B cell (primary cell): ENCODE measurements around the gene SLC35F5. TPM values are rescaled to one million over a fixed set of nuclear protein-coding genes. Genes with fewer than 3 reads are reported as not detected.
"Not testable (repeated sequence)": the region's sequence is repeated elsewhere in the genome, so short reads cannot be mapped to it uniquely, and the experiment has no call there.

Experiments used
- ATAC-seq: fragments of 200-7000 bp; cut with Tn5 transposase; one replicate; pipeline ENCODE4 v1.10.0; 2021; ENCODE audit warnings: low read depth, mild to moderate bottlenecking, moderate number of reproducible peaks, moderate library complexity
- CTCF ChIA-PET: fragments of 350-600 bp; sonication (Branson Sonifier 250); formaldehyde crosslinking; loops from one replicate; lab custom pipeline; 2021; ENCODE audit warnings: antibody characterized with exemption, inconsistent platforms; lab: Charles Lee
- POLR2A ChIA-PET: fragments of 350-600 bp; sonication (Branson Sonifier 250); formaldehyde crosslinking; loops from one replicate; lab custom pipeline; 2021; ENCODE audit warnings: antibody characterized with exemption; lab: Charles Lee
- DNase-seq: peaks from one replicate; pipeline ENCODE4 v3.0.0; 2013
- H2AFZ ChIP-seq: 2 replicates; pipeline ENCODE4 v1.6.1; 2012; ENCODE audit warnings: mild to moderate bottlenecking, low read depth, low read length; ENCODE audit not compliant: insufficient read depth, poor library complexity, severe bottlenecking
- H3K27ac ChIP-seq, 2 donors: 1 replicate in 1 of 2; 2 replicates in 1 of 2; pipeline ENCODE4 v1.5.1; 2012 to 2013; ENCODE audit warnings: low read length in 2 of 2, mild to moderate bottlenecking in 2 of 2, moderate library complexity in 1 of 2
- H3K27me3 ChIP-seq, 4 experiments: fragments of 200-600 bp in 1 of 4; sonication (generic) in 1 of 4; replicated peaks in 1 of 4; 1 replicate in 2 of 4; 2 replicates in 2 of 4; pipeline versions ENCODE4 v1.6.1 to v1.7.0; 2013 to 2016; ENCODE audit warnings: low read length in 3 of 4, mild to moderate bottlenecking in 2 of 4, mixed read lengths in 1 of 4, moderate library complexity in 1 of 4; ENCODE audit not compliant: insufficient read depth in 4 of 4, control insufficient read depth in 3 of 4; ENCODE audit errors: control extremely low read depth in 1 of 4
- H3K36me3 ChIP-seq, 2 experiments: replicated peaks in 1 of 2; 1 replicate in 1 of 2; 2 replicates in 1 of 2; pipeline versions ENCODE4 v1.6.1 to v1.7.1; 2013; ENCODE audit warnings: low read length in 1 of 2; ENCODE audit not compliant: insufficient read depth in 2 of 2, control insufficient read depth in 1 of 2; ENCODE audit errors: control extremely low read depth in 1 of 2, extremely low read depth in 1 of 2
- H3K4me1 ChIP-seq, 2 donors: fragments of 200-600 bp in 1 of 2; sonication (generic) in 1 of 2; 1 replicate in 1 of 2; 2 replicates in 1 of 2; pipeline versions ENCODE4 v1.5.1 to v1.6.1; 2013 to 2017; ENCODE audit warnings: low read length in 2 of 2; ENCODE audit not compliant: control insufficient read depth in 2 of 2, insufficient read depth in 2 of 2
- H3K4me2 ChIP-seq: replicated peaks from 2 replicates; pipeline ENCODE3; 2012; ENCODE audit warnings: mild to moderate bottlenecking, low read depth, low read length; ENCODE audit not compliant: poor library complexity, severe bottlenecking
- H3K4me3 ChIP-seq, 5 experiments: fragments of 200-600 bp in 1 of 5; sonication (generic) in 1 of 5; 1 replicate in 3 of 5; 2 replicates in 2 of 5; pipeline versions ENCODE4 v1.5.1 to v1.7.0; 2011 to 2016; ENCODE audit warnings: low read length in 4 of 5, mild to moderate bottlenecking in 4 of 5, low read depth in 2 of 5, control low read depth in 1 of 5, moderate library complexity in 1 of 5; ENCODE audit not compliant: insufficient read depth in 1 of 5; ENCODE audit errors: control extremely low read depth in 1 of 5, extremely low read depth in 1 of 5
- H3K79me2 ChIP-seq: fragments of 200-600 bp; sonication (generic); one replicate; pipeline ENCODE4 v1.6.0; 2016; ENCODE audit warnings: low read length; ENCODE audit not compliant: control insufficient read depth, insufficient read depth
- H3K9ac ChIP-seq: fragments of 200-600 bp; sonication (generic); 2 replicates; pipeline ENCODE4 v1.6.1; 2017; ENCODE audit warnings: mild to moderate bottlenecking, low read length, moderate library complexity
- H3K9me3 ChIP-seq, 3 donors: one replicate each; pipeline versions ENCODE4 v1.6.1 to v1.7.1; 2013; ENCODE audit warnings: low read length in 2 of 3; ENCODE audit not compliant: control insufficient read depth in 2 of 3, insufficient read depth in 1 of 3; ENCODE audit errors: control extremely low read depth in 1 of 3
- H4K20me1 ChIP-seq: 2 replicates; pipeline ENCODE4 v1.6.0; 2012; ENCODE audit warnings: mild to moderate bottlenecking, low read length; ENCODE audit not compliant: insufficient read depth, control insufficient read depth, poor library complexity, severe bottlenecking
- H3K27ac Mint-ChIP-seq: one replicate; pipeline ENCODE4 v1.8.0; 2021; ENCODE audit warnings: mixed read lengths
- H3K27me3 Mint-ChIP-seq: one replicate; pipeline ENCODE4 v1.8.0; 2021; ENCODE audit warnings: mixed read lengths
- H3K4me1 Mint-ChIP-seq: one replicate; pipeline ENCODE4 v1.8.0; 2021; ENCODE audit warnings: mixed read lengths
- H3K4me3 Mint-ChIP-seq: one replicate; pipeline ENCODE4 v1.8.0; 2021; ENCODE audit warnings: mixed read lengths
- H3K9me3 Mint-ChIP-seq: one replicate; pipeline ENCODE4 v1.8.0; 2022; ENCODE audit warnings: mixed read lengths; ENCODE audit not compliant: insufficient read depth
- CTCF ChIP-seq: fragments of 200-600 bp; IDR thresholded peaks from one replicate; pipeline ENCODE4 v1.8.0; 2022; ENCODE audit warnings: antibody characterized with exemption, mild to moderate bottlenecking
- EZH2 ChIP-seq: IDR thresholded peaks from 2 replicates; pipeline ENCODE4 v1.6.1; 2012; ENCODE audit warnings: borderline replicate concordance, low read depth, mild to moderate bottlenecking, moderate library complexity, low read length; ENCODE audit not compliant: insufficient read depth, poor library complexity, severe bottlenecking
- WGBS: methylation state at CpG from one replicate; pipeline ENCODE4 v1.1.5; 2013; ENCODE audit warnings: missing lambda C conversion rate; ENCODE audit not compliant: insufficient coverage; 5-methylcytosine and 5-hydroxymethylcytosine counted together
- intact Hi-C: fragments of 100-400 bp; cut with micrococcal nuclease; formaldehyde crosslinking; loops from one replicate; pipeline ENCODE4 v1.10.0; 2022
- polyA plus RNA-seq: library from polyadenylated mRNA; depleted of rRNA; stranded (reverse); fragments of >200 nt; gene quantifications from 2 replicates; pipeline ENCODE4 v1.2.3, GENCODE V29; 2012
- total RNA-seq, 2 donors: library from RNA; stranded (reverse); fragments of 120-200 nt in 1 of 2; gene quantifications; 1 replicate in 1 of 2; 2 replicates in 1 of 2; pipeline versions ENCODE4 v1.2.3 to v1.2.4, GENCODE V29; 2013 to 2022

The SLC35F5 gene
- total and polyA plus RNA-seq, 2 donors (not counting 1 experiment from before 2014, with no cell fraction given), result 9.8 to 75.5 TPM

- H4K20me1 ChIP-seq, result no peaks in the 10 kb centered on the region
- DNase-seq, result no peak
- TF ChIP-seq CTCF, result no peak
- TF ChIP-seq EZH2, result no peak
- no peaks in the 10 kb centered on the region for H3K27me3 ChIP-seq
- ChIA-PET POLR2A (no interaction called here), CTCF (no interaction called here)
- Mint-ChIP-seq H3K27me3 (no peaks in the 10 kb centered on the region), H3K4me3 (no peak overlapping the region), H3K4me1 (peaks cover 13% of the 10 kb centered on the region), H3K9me3 (no peaks in the 10 kb centered on the region), H3K27ac (no peak overlapping the region)
- H3K4me1 ChIP-seq, result no peaks in the 10 kb centered on the region
- H3K9me3 ChIP-seq, result no peaks in the 10 kb centered on the region
- H2AFZ ChIP-seq, result no peak overlapping the region
- H3K4me2 ChIP-seq, result no peak overlapping the region
- H3K36me3 ChIP-seq, result no peaks in the 10 kb centered on the region
- ATAC-seq, result no peak
- no CpG with 5 or more reads among the region's 3 CpGs for WGBS
- intact Hi-C loops, result no loop called here
- H3K9ac ChIP-seq, result no peak overlapping the region
- H3K4me3 ChIP-seq, result no peak overlapping the region
- H3K27ac ChIP-seq, result no peak overlapping the region
- no peaks in the 10 kb centered on the region for H3K79me2 ChIP-seq
Observed at GRCh38 chr2:113777371-113777770, 20.9 kb upstream of the SLC35F5 start.

GRCh38 chr2:113776949-113777348, 20.5 kb upstream of the SLC35F5 start:
- ATAC-seq (no peak), DNase-seq (no peak)
- Mint-ChIP-seq H3K4me3 (no peak overlapping the region), H3K27ac (no peak overlapping the region), H3K9me3 (no peaks in the 10 kb centered on the region), H3K4me1 (peaks cover 13% of the 10 kb centered on the region), H3K27me3 (no peaks in the 10 kb centered on the region)
- POLR2A ChIA-PET, result no interaction called here
- Histone ChIP-seq H3K9ac (no peak overlapping the region), H3K79me2 (no peaks in the 10 kb centered on the region), H2AFZ (no peak overlapping the region), H3K4me3 (no peak overlapping the region), H3K4me2 (no peak overlapping the region), H3K27me3 (no peaks in the 10 kb centered on the region), H3K36me3 (no peaks in the 10 kb centered on the region), H3K4me1 (no peaks in the 10 kb centered on the region), H4K20me1 (no peaks in the 10 kb centered on the region), H3K9me3 (no peaks in the 10 kb centered on the region), H3K27ac (no peak overlapping the region)
- WGBS, result 80% methylated on average over 2 of the region's 4 CpGs
- intact Hi-C loops, result no loop called here
- CTCF ChIA-PET, result no interaction called here
- TF ChIP-seq CTCF (no peak), EZH2 (no peak)

- H3K27me3 ChIP-seq, H3K9ac ChIP-seq, H3K4me1 Mint-ChIP-seq, H4K20me1 ChIP-seq, H3K79me2 ChIP-seq, H3K4me1 ChIP-seq, H3K36me3 ChIP-seq, H2AFZ ChIP-seq, H3K4me2 ChIP-seq, H3K27ac Mint-ChIP-seq, CTCF ChIA-PET, H3K9me3 ChIP-seq, ATAC-seq, H3K27me3 Mint-ChIP-seq, H3K4me3 Mint-ChIP-seq, H3K27ac ChIP-seq, H3K4me3 ChIP-seq, POLR2A ChIA-PET, H3K9me3 Mint-ChIP-seq, DNase-seq, intact Hi-C loops: not testable (repeated sequence)
- WGBS, result no CpG with 5 or more reads among the region's 6 CpGs
Observed at GRCh38 chr2:113774616-113775015, 18.2 kb upstream of the SLC35F5 start.
